Omental fat pad (tissue), 4 donors: Measurements from ENCODE around the gene C1orf174. TPM values are rescaled to one million over a fixed set of nuclear protein-coding genes. Genes with fewer than 3 reads are reported as not detected.

ENCODE experiments used
- ATAC-seq: fragments of 150-250 bp; one replicate; pipeline ENCODE4 v1.9.1; 2016; ENCODE audit warnings: mild to moderate bottlenecking, moderate library complexity; ENCODE audit not compliant: low FRiP score
- DNase-seq: peaks from one replicate; pipeline ENCODE4 v3.0.0-alpha.2; 2019; ENCODE audit warnings: low spot score
- CTCF ChIP-seq, 3 donors: fragments of 450-650 bp; IDR thresholded peaks; one replicate each; pipeline ENCODE4 v1.5.1; 2016 to 2017; ENCODE audit warnings: antibody characterized with exemption in 3 of 3, mild to moderate bottlenecking in 3 of 3, moderate library complexity in 2 of 3
- total RNA-seq, 4 donors: library from RNA; depleted of rRNA; stranded (reverse); fragments of >200 nt; gene quantifications; one replicate each; pipeline ENCODE4 v1.1.0, GENCODE V29; 2016

The C1orf174 gene
- total RNA-seq, 4 donors from 2014 or later, result 14.2 to 20.6 (median 19.0) TPM

GRCh38 chr1:3872546-3872945 is 27.5 kb downstream of the C1orf174 start:
- TF ChIP-seq CTCF (IDR thresholded peaks at IDR 0.05), result no peak
- ATAC-seq (no peak), DNase-seq (no peak)

GRCh38 chr1:3871451-3871805 is 28.6 kb downstream of the C1orf174 start:
- TF ChIP-seq CTCF (IDR thresholded peaks at IDR 0.05), result no peak
- no peak for DNase-seq
- ATAC-seq, result no peak

GRCh38 chr1:3869751-3870301 is 30.2 kb downstream of the C1orf174 start:
- ATAC-seq (no peak), DNase-seq (no peak)
- TF ChIP-seq CTCF (IDR thresholded peaks at IDR 0.05), result no peak

GRCh38 chr1:3868464-3869006 is 31.5 kb downstream of the C1orf174 start:
- ATAC-seq (peak; percentile 53), DNase-seq (no peak)
- no peak for TF ChIP-seq CTCF (IDR thresholded peaks at IDR 0.05)

- no peak for TF ChIP-seq CTCF (IDR thresholded peaks at IDR 0.05)
- no peak for ATAC-seq
- no peak for DNase-seq
Observed at GRCh38 chr1:3865606-3866160, 34.4 kb downstream of the C1orf174 start.

- no peak for ATAC-seq
- no peak for TF ChIP-seq CTCF (IDR thresholded peaks at IDR 0.05)
- DNase-seq, result no peak
Observed at GRCh38 chr1:3864884-3865283, 35.2 kb downstream of the C1orf174 start.
